KOPT-K1 (cell line): ENCODE data around the gene DAG1.

Experiments used
- H3K27ac ChIP-seq: fragments of 200-600 bp; sonication (generic); 2 replicates; pipeline ENCODE4 v1.5.1; 2016; ENCODE audit warnings: antibody characterized with exemption, mild to moderate bottlenecking, low read depth, low read length; ENCODE audit not compliant: poor library complexity, severe bottlenecking
- H3K36me3 ChIP-seq: fragments of 200-600 bp; sonication (generic); 2 replicates; pipeline ENCODE4 v1.5.1; 2017; ENCODE audit warnings: antibody characterized with exemption, mild to moderate bottlenecking, low read length, moderate library complexity; ENCODE audit not compliant: insufficient read depth
- H3K9me3 ChIP-seq: fragments of 200-600 bp; sonication (generic); 2 replicates; pipeline ENCODE4 v1.5.1; 2017; ENCODE audit warnings: antibody characterized with exemption, low read length, mild to moderate bottlenecking; ENCODE audit not compliant: insufficient read depth, poor library complexity, severe bottlenecking

DAG1 gene

GRCh38 chr3:49539659-49540560, 69.8 kb downstream of the DAG1 start:
- H3K9me3 ChIP-seq, result no peaks in the 10 kb centered on the region
- no peaks in the 10 kb centered on the region for H3K36me3 ChIP-seq

GRCh38 chr3:49552087-49552486, 82.0 kb downstream of the DAG1 start:
- Histone ChIP-seq H3K9me3 (no peaks in the 10 kb centered on the region), H3K36me3 (no peaks in the 10 kb centered on the region), H3K27ac (no peak overlapping the region)

More at GRCh38 chr3:49539659-49540560, 69.8 kb downstream of the DAG1 start:
- peak overlapping the region; percentile 41 for H3K27ac ChIP-seq

- Histone ChIP-seq H3K36me3 (no peaks in the 10 kb centered on the region), H3K27ac (no peak overlapping the region), H3K9me3 (no peaks in the 10 kb centered on the region)
Measured at GRCh38 chr3:49553324-49553691, 83.2 kb downstream of the DAG1 start.

GRCh38 chr3:49553692-49554632, 83.9 kb downstream of the DAG1 start, which contains the start of gene BSN:
Gene BSN, plus strand, starts transcription at chr3:49554477. Its CDS starts 126 bp downstream, at chr3:49554603.
- no peaks in the 10 kb centered on the region for H3K36me3 ChIP-seq
- peak within 1 kb of the TSS; percentile 48 for H3K27ac ChIP-seq

GRCh38 chr3:49554633-49555265, 84.7 kb downstream of the DAG1 start:
- no peak overlapping the region for H3K27ac ChIP-seq
- H3K9me3 ChIP-seq, result no peaks in the 10 kb centered on the region
- H3K36me3 ChIP-seq, result no peaks in the 10 kb centered on the region

More at GRCh38 chr3:49553692-49554632, 83.9 kb downstream of the DAG1 start, which contains the start of gene BSN:
- no peaks in the 10 kb centered on the region for H3K9me3 ChIP-seq

- H3K9me3 ChIP-seq, result no peaks in the 10 kb centered on the region
- no peak overlapping the region for H3K27ac ChIP-seq
- H3K36me3 ChIP-seq, result no peaks in the 10 kb centered on the region
Measured at GRCh38 chr3:49556500-49557275, 86.6 kb downstream of the DAG1 start.

GRCh38 chr3:49563040-49563578, 93.0 kb downstream of the DAG1 start:
- Histone ChIP-seq H3K36me3 (no peaks in the 10 kb centered on the region), H3K9me3 (no peaks in the 10 kb centered on the region), H3K27ac (no peak overlapping the region)

GRCh38 chr3:49563766-49564165, 93.7 kb downstream of the DAG1 start:
- Histone ChIP-seq H3K9me3 (no peaks in the 10 kb centered on the region), H3K27ac (no peak overlapping the region), H3K36me3 (no peaks in the 10 kb centered on the region)

- Histone ChIP-seq H3K36me3 (no peaks in the 10 kb centered on the region), H3K27ac (no peak overlapping the region), H3K9me3 (no peaks in the 10 kb centered on the region)
Measured at GRCh38 chr3:49566312-49566711, 96.2 kb downstream of the DAG1 start.

GRCh38 chr3:49567406-49567805, 97.3 kb downstream of the DAG1 start:
- Histone ChIP-seq H3K36me3 (no peaks in the 10 kb centered on the region), H3K9me3 (no peaks in the 10 kb centered on the region), H3K27ac (no peak overlapping the region)

- Histone ChIP-seq H3K27ac (no peak overlapping the region), H3K9me3 (no peaks in the 10 kb centered on the region), H3K36me3 (no peaks in the 10 kb centered on the region)
Measured at GRCh38 chr3:49568965-49569364, 98.9 kb downstream of the DAG1 start.

- Histone ChIP-seq H3K27ac (no peak overlapping the region), H3K36me3 (no peaks in the 10 kb centered on the region), H3K9me3 (no peaks in the 10 kb centered on the region)
Measured at GRCh38 chr3:49570028-49570654, 100.1 kb downstream of the DAG1 start.

- H3K27ac ChIP-seq, result no peak overlapping the region
- no peaks in the 10 kb centered on the region for H3K9me3 ChIP-seq
- no peaks in the 10 kb centered on the region for H3K36me3 ChIP-seq
Measured at GRCh38 chr3:49582177-49582576, 112.1 kb downstream of the DAG1 start.
